Subcutaneous adipose tissue (tissue), 4 donors: ENCODE measurements around the gene TLNRD1. TPM values are rescaled to one million over a fixed set of nuclear protein-coding genes. Genes with fewer than 3 reads are reported as not detected.

ENCODE experiments used
- CTCF ChIP-seq: fragments of 450-650 bp; IDR thresholded peaks from one replicate; pipeline ENCODE4 v1.5.1; 2016; ENCODE audit warnings: low read depth, mild to moderate bottlenecking, control low read depth, antibody characterized with exemption, moderate library complexity
- total RNA-seq, 4 donors: library from RNA; depleted of rRNA; stranded (reverse); fragments of >200 nt; gene quantifications; one replicate each; pipeline ENCODE4 v1.1.0, GENCODE V29; 2016

TLNRD1 gene
- total RNA-seq, 4 donors from 2014 or later = 10.3 to 33.5 (median 11.9) TPM

- TF ChIP-seq CTCF = no peak
Observed at GRCh38 chr15:80998251-80998650, 2.5 kb upstream of the TLNRD1 start.

- no peak for TF ChIP-seq CTCF
Observed at GRCh38 chr15:80999623-81000036, 1.1 kb upstream of the TLNRD1 start.

- no peak for TF ChIP-seq CTCF
Observed at GRCh38 chr15:81000144-81000623, 539 bp upstream of the TLNRD1 start.

- no peak for TF ChIP-seq CTCF
Observed at GRCh38 chr15:81001152-81002008, 657 bp downstream of the TLNRD1 start.

- TF ChIP-seq CTCF = no peak
Observed at GRCh38 chr15:81002009-81002330, 1.2 kb downstream of the TLNRD1 start.

GRCh38 chr15:81002331-81003096, 1.8 kb downstream of the TLNRD1 start:
- TF ChIP-seq CTCF = no peak

GRCh38 chr15:81003097-81003350, 2.3 kb downstream of the TLNRD1 start:
- no peak for TF ChIP-seq CTCF
